Medulla oblongata (tissue), 1 donor: ENCODE measurements around the gene POLN.

ENCODE experiments used
- DNase-seq: peaks from one replicate; pipeline ENCODE4 v3.0.0-alpha.2; 2015; ENCODE audit errors: extremely low spot score

Gene POLN

DNA sequence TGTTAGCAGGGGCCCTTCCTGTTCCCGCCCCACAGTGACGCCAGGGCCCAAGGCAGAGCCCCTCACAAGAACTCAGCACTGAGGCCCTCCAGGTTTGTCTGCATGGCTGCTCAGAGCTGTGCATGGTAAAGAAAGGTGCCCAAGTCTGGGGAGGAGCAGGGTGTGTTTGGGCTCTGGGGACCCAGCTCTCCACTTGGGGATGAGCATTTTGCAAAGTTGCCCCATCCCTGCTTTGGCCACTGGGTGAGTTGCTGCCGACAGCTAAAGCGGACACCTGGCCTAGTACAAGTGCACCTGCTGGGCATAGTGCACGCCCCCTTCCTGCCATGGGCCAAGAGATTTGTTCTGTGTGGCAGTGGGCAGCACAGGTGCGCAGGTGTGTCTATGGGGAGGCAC, 22.0 kb upstream of the POLN start:
- DNase-seq, result no peak

DNA sequence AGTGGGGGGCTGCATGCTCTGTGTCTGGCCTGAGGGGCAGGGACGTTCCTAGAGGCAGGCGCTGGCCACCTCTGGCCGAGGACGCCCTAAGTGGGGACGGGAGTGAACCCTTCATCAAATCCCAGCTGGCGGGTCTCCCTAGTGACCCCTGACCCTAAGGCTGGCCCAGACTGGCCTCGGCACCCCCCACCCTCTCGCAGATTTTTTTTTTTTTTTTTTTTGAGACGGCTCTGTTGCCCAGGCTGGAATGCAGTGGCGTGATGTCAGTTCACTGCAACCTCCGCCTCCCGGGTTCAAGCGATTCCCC, 21.0 kb upstream of the POLN start:
- no peak for DNase-seq

DNA sequence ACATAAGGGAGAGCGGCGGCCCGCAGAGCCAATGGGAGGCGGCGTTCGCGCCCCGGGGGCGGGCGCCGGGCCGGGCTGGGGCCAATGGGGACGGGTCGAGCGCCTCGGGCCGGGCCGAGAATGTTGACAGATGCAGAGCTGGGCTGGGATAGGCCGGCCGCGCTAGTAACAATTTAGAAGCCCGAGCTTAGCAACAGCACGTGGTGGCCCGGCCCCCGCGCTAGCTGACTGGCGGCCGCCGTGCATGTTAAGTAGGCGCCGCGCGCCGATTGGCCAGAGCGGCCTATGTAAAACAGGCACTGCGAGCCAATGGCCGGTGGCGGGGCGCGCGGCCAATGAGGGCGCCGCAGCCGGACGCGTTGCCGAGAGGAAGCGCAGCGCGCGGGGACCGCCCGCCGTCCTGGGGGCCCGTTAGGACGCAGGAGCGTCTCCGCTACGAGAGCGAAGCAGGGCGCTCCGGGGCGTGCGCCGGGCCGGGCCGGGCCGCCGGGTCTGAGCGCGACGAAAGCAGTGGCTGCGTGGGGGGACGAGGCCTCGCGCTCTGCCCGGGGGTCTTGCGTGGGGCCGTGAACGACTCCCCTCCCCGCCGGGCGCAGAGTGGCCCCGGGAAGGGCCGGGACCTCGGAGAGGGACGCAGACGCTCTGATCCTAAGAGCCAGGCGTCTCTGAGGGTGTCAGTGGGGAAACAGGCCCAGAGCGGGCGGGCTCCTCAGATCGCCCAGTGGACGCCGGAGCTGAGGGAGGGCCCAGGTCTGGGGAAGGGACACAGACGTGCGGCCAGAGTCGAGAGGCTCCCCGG, 20.4 kb upstream of the POLN start:
- DNase-seq, result peak; percentile 99

DNA sequence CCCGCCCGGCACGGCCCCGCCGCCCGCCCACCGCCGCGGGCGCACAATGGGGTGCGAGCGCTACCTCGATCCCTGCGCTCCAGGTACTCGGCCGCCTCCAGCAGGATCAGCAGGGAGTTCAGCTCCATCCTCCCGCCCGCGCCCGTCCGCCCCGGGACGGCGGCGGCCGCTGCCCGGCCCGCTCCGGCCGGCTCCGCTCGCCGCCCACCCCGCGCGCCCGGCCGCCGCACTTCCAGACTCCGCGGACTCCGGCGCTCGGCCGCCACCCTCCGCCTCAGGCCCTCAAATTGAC, 19.9 kb upstream of the POLN start, which contains the start of gene MXD4:
Gene MXD4 (minus strand): TSS at position 257 of the 292 bp plus-strand sequence. CDS start 129 bp downstream, at position 128.
- no peak for DNase-seq

DNA sequence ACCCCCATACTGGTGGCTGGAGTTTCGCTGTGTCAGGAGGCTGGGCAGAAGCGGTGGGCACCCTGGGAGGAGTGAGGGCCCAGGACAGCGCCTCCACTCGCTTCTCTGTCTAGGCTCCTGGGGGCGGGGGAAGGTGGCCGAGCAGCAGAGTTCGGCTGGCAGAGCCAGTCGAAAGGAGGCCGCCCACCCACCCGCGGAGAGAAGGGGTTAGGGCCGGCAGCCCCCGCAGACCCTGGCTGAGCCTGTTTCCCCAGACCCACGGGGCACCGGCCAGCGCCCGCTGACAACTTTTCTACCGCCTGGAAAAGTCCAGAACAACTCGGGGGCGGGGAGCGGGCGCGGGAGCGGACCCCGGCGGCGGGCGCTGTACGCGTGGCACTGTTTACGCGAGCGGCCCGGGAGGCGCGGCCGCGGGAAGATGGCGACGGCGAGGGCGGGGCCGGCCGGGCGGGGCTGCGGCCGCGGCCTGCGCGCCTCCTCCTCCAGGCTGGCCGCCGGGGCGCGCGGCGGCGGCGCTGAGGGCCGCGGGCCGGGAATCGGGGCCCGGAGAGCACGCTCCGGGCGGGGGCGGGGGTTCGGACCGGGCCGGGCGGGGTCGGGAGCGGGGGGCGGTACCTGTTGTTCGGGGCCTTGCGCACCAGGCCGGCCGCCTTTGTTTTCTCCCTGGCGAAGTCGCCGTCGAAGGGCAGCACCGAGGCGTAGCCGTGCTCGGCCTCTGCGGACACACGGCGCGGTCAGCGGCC, 19.4 kb upstream of the POLN start:
- DNase-seq, result peak; percentile 43

DNA sequence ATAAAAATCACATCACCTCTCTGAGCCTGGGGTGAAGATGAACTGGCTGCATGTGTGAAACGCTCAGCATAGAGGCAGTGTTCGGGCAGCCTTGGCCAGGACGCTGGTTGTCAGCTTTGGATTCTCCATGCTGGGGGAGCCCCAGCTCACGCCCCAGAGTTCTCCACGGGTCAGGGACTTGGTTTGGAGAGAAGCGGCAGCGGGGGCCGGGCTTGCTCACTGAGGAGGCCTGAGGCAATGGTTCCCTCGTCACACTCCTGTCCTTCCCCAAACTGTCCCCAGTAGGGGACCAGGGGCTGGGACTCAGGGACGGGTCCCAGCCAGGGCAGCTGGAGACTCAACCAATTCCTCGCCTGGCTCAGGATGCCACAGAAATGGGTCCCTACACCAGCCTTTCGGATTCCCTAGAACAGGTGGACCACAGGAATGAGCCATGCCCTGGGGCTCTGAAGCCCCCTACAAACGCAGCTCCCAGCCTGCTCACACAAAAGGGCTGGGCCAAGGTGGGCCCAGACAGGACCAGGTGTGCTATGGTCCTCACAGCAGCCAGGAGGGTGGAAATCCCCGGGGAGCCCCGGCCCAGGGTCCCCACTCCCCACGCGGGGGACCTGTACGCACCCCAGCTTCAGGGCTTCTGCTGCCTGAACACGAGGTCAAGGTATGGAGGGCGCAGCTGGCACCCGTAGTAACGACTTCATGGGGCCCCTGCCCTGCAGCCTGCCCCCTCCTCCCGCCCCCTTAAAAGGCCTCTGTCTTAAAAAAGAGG, 18.6 kb upstream of the POLN start:
- no peak for DNase-seq

DNA sequence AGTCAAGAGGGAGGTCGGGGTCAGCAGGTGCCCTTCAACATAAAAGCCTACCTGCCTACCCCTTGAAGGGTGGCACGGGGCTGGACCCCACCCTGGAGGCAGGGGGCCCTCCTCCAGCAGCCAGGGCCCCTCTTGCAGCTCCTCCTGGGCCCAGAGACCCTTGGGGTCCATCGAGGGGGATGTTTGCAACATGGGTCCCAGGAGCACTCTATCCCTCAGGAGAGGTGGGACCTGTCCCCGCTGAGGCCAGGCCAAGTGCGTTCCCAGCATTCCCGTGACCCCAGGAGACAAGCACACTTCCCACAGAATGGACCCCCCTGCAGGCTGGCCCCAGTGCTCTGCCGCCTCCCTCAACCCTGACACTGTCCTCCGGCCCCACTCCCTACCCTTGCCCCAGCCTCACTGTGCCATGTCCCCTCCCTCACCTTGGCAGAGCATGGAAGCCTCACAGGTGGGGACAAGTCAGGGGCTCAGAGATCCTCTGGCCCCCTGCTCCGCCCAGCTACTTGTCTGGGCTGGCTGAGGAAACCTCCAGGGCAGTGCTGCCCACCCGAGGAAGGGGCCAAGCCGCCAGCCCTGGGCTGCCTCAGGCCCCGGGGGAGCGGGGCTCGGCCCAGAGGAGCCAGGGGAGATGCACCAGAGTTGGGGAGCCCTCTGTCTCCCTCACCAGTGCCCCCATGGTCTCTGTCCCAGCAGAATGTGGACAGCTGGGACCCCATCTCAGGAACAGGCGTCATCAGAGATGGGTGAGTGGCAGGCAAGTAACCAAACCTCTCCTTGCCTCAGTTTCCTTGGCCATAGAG, 17.8 kb upstream of the POLN start:
- DNase-seq, result no peak

DNA sequence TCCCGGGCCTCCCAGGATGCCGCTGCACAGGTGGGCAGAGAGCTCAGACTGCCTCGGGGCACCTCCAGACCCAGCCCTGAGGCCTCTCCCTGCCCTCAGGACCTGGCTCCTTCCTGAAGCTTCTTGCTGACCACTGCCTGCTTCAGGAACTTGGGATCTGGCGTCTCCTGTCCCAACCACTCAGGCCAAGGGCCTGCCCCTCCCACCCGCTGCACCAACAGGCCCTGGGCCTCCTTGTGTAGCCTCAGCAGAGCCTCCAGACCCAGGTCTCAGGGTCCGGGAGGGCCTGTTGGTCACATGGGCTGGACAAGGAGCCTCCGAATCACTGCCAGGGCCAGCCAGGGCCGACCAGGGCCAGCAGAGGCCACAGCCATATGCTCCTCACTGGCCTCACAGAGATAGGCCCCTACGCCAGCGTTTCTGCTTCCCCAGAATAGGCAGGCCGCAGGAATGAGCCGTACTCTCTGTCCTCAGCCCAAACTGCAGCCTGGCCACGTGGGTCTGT, 17.2 kb upstream of the POLN start:
- no peak for DNase-seq

DNA sequence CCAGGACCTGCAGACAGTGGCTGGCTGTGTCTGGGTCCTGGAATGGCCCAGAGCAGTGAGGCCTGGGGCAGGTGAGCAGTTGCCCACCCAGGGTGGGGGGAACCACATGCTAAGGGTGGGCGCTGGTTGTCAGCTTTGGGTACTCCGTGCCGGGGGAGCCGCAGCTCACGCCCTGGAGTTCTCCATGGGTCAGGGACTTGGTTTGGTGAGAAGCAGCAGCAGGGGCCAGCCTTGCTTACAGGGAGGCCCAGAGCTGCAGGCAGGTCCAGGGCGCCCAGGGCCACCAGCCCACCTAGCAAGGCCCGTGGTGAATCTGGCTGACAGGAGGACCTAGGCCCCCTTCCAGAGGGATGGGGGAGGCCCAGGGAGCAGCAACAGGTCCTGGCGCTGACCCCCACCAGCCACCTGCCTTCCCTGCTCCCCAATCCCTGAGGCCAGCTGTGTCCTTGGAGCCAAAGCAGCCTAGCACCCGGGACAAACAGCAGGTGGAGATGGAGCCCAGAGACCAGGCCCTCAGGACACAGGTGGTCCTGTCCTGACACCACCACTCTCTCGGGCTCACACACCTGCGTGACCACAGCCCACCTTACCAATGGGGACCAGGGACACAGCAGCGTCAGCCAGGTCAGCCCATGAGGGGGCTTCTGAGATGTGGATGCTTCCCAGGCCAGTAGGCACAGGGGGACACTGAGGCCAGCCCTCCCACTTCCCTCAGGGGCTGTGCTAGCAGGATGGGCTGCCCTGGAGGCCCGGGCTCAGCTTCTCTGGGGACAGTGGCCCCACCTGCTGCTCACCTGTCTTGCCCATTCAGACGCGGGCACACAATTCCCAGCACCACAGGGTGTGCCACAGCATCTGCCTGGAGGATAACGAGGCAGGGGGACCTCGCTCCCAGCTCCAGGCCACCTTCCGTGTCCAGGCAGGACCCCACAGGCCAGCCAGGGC, 16.4 kb upstream of the POLN start:
- no peak for DNase-seq

DNA sequence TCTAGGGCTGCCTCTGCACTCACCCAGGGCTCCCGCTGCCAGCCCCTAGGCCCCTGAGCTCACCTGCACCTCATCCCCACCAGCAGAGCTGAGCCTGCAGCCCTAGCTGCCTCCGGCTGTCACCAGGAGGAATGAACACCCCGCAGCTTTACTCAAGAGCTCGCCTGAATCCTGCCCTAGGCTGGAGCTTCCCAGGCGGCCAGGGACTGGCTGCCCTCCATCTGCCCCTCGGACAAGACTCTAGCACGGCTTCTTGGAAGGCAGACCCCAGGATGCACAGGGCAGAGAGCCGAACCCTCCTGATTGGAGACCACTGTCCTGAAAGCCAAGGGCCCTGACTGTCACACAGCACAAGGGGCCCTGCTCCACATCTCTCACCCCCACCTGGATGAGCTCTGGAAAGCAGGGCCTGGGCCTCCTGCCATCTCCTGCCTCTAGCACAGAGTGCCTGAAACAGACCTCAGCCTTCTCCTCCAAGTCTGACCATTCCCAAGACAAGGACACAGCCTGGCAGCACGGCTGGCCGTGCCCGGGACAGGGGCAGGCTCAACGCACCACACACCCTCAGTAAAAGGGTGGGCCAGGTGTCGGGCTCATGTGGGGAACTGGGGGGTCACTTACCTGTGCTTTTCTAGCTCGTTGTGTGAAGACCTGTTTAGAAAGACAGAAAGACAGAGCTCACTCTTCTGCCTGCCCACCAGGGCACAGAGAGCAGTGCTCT, 15.6 kb upstream of the POLN start:
- peak; percentile 32 for DNase-seq

DNA sequence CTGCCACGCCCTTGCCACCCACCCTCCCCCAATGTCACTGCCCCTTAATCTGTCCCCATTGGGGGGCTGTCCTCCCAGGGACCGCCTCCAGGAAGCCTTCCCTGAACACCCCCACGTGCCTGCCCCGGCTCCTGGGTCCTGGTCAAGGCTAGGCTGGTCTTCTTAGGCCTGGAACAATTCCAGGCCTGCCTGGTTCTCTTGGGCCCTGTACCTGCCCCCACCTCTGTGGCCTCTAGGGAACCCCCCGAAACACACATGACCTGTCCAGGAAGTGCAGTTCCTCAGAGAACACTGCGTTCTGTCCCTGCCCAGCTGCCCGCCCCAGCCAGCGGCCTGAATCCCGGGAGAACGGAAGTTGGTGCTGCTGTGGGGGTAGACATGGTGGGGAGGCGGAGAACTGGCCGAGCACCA, 14.9 kb upstream of the POLN start:
- DNase-seq, result no peak

DNA sequence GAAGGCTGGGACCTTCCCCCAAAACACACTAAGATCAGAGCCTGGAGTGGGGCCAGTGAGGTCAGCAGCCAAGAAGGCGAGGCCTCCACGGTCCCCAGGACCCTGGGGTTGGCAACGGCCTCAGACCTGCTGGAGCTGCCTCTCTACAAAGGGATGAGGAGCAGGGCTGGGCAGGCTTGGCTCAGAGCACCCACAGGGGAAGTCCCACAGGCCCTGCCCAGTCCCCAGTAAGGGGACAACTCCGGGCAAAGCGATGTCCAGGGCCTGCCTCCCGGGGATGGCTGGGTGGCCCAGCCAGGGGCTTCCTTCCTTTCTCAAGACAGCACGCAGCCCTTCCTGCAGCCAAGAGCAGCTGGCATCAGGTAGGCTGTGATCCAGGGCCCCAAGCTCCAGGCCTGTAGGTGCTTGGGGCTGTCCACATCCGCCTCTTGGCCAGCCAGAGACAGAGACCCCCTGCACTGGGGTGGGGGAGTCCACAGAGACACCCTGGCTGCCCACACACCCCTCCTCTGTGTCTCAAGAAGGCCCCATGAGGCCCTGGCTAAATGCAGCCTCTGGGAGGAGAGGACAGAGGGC, 14.3 kb upstream of the POLN start:
- DNase-seq, result no peak

DNA sequence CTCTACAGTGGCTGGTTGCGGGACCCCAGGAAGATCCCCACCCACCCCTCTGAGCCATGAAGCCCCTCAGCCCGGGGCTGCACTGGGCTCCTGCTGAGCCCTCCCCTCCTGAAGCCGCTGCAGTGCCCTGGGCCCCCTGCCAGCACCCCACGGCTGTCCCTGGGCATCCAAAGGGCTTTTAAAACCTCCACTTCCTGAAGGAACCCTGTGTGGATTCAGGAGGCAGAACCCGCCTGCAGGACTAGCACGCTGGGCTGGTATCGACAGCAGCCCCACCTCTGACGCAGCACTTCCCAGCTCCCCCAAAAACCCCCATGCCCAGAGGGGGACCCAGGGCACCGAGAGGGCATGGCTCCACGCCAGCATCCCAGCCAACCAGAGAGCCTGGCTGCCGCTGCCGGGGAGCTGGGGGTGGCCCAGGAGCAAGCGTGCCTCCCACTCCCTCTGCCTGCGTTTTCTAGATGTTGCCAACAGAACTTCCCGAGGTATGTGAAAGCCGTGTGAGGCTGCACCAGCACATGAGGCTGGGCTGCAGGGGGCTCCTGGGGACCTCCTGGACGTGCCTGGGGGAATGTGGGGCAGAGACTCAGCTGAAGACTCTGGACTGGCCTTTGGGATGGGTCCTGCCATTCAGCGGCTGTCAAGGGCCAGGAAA, 13.7 kb upstream of the POLN start:
- DNase-seq, result no peak

DNA sequence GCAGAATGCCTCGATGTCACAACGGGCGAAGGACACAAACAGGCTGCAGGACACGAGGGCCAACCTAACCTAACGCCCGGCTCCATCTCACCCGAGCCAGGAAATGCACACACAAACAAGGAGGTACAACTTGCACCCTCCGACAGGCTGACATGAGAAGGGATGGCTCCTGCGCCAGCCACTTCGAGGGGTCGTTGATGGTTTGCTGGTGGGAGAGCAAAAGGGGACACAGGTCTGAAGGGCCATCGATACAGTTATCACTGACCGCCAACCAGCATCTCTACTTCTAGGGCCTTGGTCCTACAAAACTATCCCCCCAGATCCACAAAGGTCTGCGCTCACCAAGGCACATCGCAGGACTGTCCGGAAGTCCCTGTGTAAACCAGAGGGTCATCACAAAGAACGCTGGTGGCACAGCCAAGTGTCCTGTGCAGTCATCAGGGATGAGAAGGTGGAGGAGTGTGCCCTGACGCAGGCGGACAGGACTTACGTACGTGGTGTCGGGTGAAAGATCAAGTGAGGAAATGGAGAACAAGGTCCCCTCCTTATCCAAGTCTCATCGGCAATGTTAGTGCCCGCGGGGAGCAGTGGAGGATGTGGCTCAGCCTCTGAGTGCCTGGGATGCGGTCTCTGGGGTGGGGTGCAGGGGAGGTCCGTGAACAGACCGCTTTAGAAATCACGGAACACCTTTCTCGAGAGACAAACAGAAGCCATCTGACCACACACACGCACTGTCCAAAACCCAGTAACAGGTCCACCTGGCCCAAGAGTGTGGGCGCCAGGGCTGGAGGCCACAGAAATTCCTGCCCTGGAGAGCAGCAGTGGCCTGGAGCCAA, 13.0 kb upstream of the POLN start:
- no peak for DNase-seq

DNA sequence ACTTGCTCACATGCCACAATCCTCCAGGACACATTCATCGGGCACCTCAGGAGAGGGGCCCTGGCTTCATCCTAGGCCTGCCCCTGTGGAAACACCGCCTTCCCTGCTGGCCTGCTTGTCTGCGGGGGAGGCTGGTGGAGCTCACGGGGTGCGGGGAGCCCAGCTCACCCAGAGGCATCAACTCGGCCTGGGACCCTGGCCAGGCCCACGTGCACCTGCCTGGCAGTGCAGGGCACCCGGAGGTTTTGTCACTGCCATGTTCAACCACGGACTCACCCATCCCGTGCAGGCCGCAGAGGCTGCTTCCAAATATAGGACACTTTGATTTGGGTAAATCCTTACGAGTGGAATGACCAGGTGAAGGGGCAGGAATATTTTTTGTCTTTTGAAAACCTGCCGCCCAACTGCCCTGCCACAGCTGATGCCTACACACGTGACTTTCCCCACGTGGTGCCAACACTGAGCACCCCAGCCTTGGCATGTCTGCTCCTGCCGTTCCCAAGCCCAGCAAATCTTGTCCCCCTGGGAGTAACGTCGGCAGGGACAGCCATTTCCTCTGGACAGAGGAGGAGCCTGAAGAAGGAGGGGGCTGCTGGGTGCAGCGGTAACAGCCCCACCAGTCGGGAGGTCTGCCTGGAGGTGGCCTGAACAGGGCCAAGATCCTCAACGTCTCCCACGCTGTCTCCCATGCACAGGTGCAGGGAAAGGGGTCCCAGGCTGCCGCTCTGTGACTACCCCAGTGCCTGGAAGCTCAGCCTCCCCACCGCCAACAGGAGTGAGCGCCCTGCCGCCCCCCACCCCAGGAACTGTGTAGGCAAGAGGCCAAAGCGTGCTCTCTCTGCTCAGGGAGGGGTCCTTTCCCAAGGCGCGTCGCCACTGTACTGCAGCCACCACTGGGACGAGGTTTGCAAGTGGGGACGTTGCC, 11.5 kb upstream of the POLN start:
- no peak for DNase-seq

DNA sequence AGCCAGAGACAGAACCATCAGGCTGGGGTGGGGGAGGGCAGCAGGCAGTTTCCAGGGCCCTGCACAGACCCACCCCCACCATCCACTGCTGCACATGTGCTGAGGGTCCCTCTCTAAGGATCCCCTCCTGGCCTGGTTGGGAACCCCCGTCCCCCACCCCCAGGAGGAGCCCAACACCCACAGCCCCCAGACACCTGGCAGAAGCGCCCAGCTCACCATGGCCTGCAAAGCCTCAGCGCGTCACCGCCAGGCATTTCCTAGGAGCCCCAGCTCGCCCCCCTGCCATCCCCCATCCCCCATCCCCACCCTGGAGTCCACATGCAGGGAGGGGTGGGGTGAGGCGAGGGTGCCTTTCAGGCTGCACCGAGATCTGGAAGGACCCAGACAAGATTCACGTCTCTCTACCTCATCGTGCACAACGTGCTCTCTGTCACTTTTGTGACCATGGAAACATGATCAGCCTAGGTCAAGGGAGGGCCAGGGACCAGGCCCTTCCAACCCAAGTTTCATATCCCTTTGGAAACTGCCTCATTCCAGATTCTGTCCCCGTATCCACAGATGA, 10.7 kb upstream of the POLN start:
- DNase-seq, result no peak
